Measurements from ENCODE around the gene SLC25A26. TPM values are rescaled to one million over a fixed set of nuclear protein-coding genes. Genes with fewer than 3 reads are reported as not detected.
"Not testable (repeated sequence)": the region's sequence is repeated elsewhere in the genome, so short reads cannot be mapped to it uniquely, and the experiment has no call there.

Gene SLC25A26
- total and polyA plus RNA-seq, 2 experiments from 2014 or later: 19.8 to 25.7 TPM

DNA sequence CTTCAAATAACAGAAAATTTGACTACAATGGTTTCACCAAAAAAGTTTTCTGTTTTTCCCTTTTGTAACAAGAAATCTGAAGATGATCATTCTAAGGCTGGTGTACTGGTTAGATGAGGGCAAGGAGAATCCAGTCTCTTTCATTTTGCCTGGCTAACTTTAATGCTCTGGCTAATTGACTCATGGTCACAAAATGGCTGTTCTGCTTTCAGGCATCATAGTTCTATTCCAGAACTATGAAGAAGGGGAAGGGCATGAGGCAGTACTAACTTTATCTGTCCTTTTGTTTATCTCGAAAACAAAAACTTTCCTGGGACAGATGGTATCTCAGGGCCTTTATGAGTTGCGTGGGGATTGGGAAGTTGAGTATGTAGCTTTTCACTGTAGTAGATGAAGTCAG is 50.4 kb downstream of the SLC25A26 start:
- WGBS (ENCODE audit: low lambda C conversion rate, missing lambda C conversion rate): 100% methylated on average over 2 of the region's 2 CpGs
- TF ChIP-seq EZH2phosphoT487 (IDR thresholded peaks at IDR 0.05; ENCODE audit: low read depth, severe bottlenecking, unreplicated experiment): no peak
- no peak for TF ChIP-seq EZH2 (IDR thresholded peaks at IDR 0.05; ENCODE audit: borderline replicate concordance)
- TF ChIP-seq CTCF (IDR thresholded peaks at IDR 0.05; ENCODE audit: poor library complexity): no peak
- Histone ChIP-seq H3K36me3 (replicated peaks; ENCODE audit: insufficient read depth, low read depth) (no peaks in the 10 kb centered on the region), H3K79me2 (no peaks in the 10 kb centered on the region), H4K20me1 (ENCODE audit: insufficient read depth, poor library complexity, severe bottlenecking) (no peaks in the 10 kb centered on the region), H3K9me2 (replicated peaks; ENCODE audit: insufficient read depth) (no peaks in the 10 kb centered on the region), H3K9me3 (ENCODE audit: low read depth) (no peaks in the 10 kb centered on the region), H3K4me2 (no peak overlapping the region), H3K27ac (no peak overlapping the region), H3K27me3 (no peaks in the 10 kb centered on the region), H2AFZ (no peak overlapping the region), H3K4me3 (no peak overlapping the region), H3K4me1 (ENCODE audit: insufficient read depth) (peaks cover 21% of the 10 kb centered on the region)
- DNase-seq (ENCODE audit: low spot score): no peak

DNA sequence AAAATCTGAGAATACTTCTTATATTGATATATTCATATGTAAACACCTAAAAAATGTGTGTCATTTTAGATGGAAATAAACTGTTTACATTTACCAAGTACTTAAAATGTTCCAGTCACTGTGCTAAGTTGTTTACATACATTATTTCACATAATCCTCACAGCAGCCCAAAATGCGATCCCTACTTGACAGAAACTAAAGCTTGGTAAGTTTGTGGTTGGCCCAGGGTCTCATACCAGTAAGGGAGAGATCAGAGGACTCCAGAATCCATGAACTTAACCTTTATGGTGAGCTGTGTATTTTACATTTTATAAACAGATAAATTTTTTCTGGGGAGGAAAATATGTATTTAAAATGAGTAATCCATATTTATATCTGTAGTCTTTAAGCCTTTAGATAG is 51.2 kb downstream of the SLC25A26 start:
- Histone ChIP-seq H3K27me3 (no peaks in the 10 kb centered on the region), H3K36me3 (replicated peaks; ENCODE audit: insufficient read depth, low read depth) (no peaks in the 10 kb centered on the region), H3K79me2 (no peaks in the 10 kb centered on the region), H3K4me3 (no peak overlapping the region), H3K4me2 (no peak overlapping the region), H4K20me1 (ENCODE audit: insufficient read depth, poor library complexity, severe bottlenecking) (no peaks in the 10 kb centered on the region), H3K9me3 (ENCODE audit: low read depth) (no peaks in the 10 kb centered on the region), H2AFZ (no peak overlapping the region), H3K27ac (no peak overlapping the region), H3K4me1 (ENCODE audit: insufficient read depth) (peaks cover 21% of the 10 kb centered on the region), H3K9me2 (replicated peaks; ENCODE audit: insufficient read depth) (no peaks in the 10 kb centered on the region)
- DNase-seq (ENCODE audit: low spot score): no peak
- WGBS (ENCODE audit: low lambda C conversion rate, missing lambda C conversion rate): 61% methylated on average over 1 of the region's 1 CpG
- TF ChIP-seq CTCF (IDR thresholded peaks at IDR 0.05; ENCODE audit: poor library complexity) (no peak), EZH2 (IDR thresholded peaks at IDR 0.05; ENCODE audit: borderline replicate concordance) (no peak), EZH2phosphoT487 (IDR thresholded peaks at IDR 0.05; ENCODE audit: low read depth, severe bottlenecking, unreplicated experiment) (no peak)

- H2AFZ ChIP-seq; H4K20me1 ChIP-seq (ENCODE audit: insufficient read depth, poor library complexity, severe bottlenecking); H3K4me3 ChIP-seq; H3K9me3 ChIP-seq (ENCODE audit: low read depth); H3K27ac ChIP-seq; H3K9me2 ChIP-seq (replicated peaks; ENCODE audit: insufficient read depth); H3K79me2 ChIP-seq; H3K27me3 ChIP-seq; DNase-seq (ENCODE audit: low spot score); H3K4me2 ChIP-seq; H3K36me3 ChIP-seq (replicated peaks; ENCODE audit: insufficient read depth, low read depth): not testable (repeated sequence)
- peaks cover 11% of the 10 kb centered on the region for H3K4me1 ChIP-seq (ENCODE audit: insufficient read depth)
- WGBS (ENCODE audit: low lambda C conversion rate, missing lambda C conversion rate): 92% methylated on average over 6 of the region's 6 CpGs
Observed at GRCh38 chr3:66274837-66275236, 54.0 kb downstream of the SLC25A26 start.

- Histone ChIP-seq H3K9me2 (replicated peaks; ENCODE audit: insufficient read depth) (no peaks in the 10 kb centered on the region), H3K4me2 (no peak overlapping the region), H3K4me3 (no peak overlapping the region), H3K79me2 (no peaks in the 10 kb centered on the region), H3K4me1 (ENCODE audit: insufficient read depth) (no peaks in the 10 kb centered on the region), H3K36me3 (replicated peaks; ENCODE audit: insufficient read depth, low read depth) (no peaks in the 10 kb centered on the region), H3K27me3 (no peaks in the 10 kb centered on the region), H3K27ac (no peak overlapping the region), H2AFZ (no peak overlapping the region), H3K9me3 (ENCODE audit: low read depth) (no peaks in the 10 kb centered on the region), H4K20me1 (ENCODE audit: insufficient read depth, poor library complexity, severe bottlenecking) (no peaks in the 10 kb centered on the region)
- 9% methylated on average over 3 of the region's 3 CpGs for WGBS (ENCODE audit: low lambda C conversion rate, missing lambda C conversion rate)
- peak; percentile 83 for DNase-seq (ENCODE audit: low spot score)
- TF ChIP-seq CTCF (IDR thresholded peaks at IDR 0.05; ENCODE audit: poor library complexity): peak; percentile 78
- no peak for TF ChIP-seq EZH2 (IDR thresholded peaks at IDR 0.05; ENCODE audit: borderline replicate concordance)
Observed at GRCh38 chr3:66276705-66277274, 56.0 kb downstream of the SLC25A26 start.

All from hepatocyte (in vitro differentiated cells).